ENCODE data around the gene KATNAL1.

Gene KATNAL1

GRCh38 chr13:30333616-30334015 lies 26.3 kb upstream of the KATNAL1 start:
- DNase-seq, result no peak

DNA sequence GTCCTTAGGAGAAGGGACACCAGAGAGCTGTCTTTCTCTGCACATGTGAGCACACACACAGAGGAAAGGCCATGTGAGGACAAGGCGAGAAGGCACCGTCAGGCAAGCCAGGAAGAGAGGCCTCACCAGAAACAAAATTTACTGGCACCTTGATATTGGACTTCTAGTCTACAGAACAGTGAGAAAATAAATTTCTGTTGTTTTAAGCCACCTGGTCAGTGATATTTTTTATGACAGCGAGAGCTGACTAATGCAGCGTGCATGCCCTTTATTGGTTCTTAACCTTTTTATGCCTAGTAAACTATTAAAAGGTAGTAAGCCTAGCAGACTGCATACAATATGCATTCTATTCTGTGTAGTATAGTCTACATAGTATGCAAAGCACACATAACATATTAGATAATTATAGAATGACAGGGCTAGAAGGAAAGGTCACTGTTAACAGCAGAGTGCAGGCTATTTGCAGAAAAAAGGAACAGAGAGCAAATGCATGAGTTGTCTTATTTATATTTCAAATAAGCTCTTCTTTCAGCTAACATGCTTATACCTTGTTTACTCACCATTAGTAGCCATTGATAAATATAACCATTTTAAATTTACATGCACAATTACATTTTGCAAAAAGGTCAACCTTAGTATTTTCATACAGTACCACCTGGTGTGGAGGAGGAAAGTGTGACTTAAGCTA lies 25.2 kb upstream of the KATNAL1 start:
- DNase-seq, result no peak

DNA sequence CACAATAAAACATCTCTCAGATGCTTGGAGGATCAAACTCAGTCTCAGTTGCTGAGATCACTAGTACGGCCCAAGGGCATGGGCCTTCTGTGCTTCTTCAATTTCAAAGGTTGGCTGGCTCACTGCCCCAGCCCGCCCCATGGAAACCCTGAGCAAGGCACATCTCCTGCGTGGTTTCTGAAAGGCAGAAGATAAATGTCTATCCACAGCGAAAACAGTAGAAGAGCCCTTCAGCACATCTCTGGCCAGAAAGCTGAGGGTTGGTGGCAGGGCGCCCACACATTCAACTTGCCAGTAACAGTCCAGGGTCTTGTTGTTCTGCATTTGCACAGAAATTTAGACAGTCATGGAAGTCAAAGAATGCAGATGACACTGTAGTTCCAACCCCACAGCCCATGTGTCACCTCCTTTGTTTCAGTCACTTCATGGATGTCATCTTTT lies 24.0 kb upstream of the KATNAL1 start:
- peak in 1 of 58 donors; percentile 18 for DNase-seq

GRCh38 chr13:30329009-30329585 lies 21.7 kb upstream of the KATNAL1 start:
- no peak for DNase-seq

DNA sequence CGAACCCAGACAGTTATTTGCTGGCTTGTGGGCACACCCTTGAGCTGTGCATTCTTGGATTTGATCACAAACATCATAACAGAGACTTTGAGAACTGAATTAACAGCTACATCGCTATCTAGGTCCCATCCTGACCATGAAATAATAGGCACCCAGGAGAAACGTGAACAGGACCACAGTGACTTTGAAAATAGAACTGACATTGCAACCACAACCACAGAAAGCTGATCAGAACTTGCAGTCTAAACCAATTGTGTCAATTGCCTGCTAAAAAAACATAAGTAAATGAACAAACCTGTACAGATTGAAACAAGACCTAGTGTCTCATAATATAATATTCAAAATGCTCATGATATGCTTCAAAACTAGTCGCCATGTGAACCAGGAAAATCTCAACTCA lies 18.3 kb upstream of the KATNAL1 start:
- no peak for DNase-seq

- DNase-seq, result no peak
Observed at GRCh38 chr13:30323524-30323923, 16.2 kb upstream of the KATNAL1 start.

DNA sequence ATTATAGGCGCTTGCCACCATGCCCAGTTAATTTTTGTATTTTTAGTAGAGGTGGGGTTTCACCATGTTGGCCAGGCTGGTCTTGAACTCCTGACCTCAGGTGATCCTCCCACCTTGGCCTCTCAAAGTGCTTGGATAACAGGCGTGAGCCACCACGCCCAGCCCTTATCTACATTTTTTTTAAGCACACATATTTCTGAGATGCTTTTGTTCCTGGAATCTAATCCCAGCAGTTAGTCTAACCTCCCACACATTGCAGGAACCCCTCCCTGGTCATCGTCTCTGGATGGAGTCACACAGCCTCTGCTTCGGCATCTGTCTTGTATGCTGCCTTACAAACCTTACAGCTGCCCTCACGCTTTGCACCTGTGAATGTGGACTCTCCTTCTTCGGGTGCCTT lies 15.1 kb upstream of the KATNAL1 start:
- no peak for DNase-seq

- no peak for DNase-seq
Observed at GRCh38 chr13:30321256-30321655, 13.9 kb upstream of the KATNAL1 start.

- peak in 13 of 58 donors; percentile 20 to 64 (median 32) for DNase-seq
Observed at GRCh38 chr13:30319655-30320054, 12.3 kb upstream of the KATNAL1 start.

GRCh38 chr13:30319130-30319529 lies 11.8 kb upstream of the KATNAL1 start:
- DNase-seq, result no peak

DNA sequence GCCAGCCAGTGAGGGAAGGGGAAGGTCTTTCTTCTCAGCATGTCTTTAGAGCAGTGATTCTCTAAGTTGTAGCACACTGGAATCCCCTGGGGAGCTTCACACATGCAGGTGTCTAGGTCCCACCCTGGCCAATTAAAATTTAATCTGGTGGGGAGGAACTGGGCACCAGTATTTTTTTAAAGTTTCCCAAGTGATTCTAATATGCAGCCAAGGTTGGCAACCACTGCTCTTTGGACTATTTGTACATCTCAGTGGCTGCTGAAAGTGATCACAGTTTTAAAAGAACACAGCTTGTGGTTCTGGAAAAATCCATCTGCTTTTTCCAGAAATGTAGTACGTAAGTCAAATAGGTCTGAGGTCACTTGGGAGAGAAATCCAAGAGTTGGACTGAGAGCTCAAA lies 10.7 kb upstream of the KATNAL1 start:
- DNase-seq, result no peak

DNA sequence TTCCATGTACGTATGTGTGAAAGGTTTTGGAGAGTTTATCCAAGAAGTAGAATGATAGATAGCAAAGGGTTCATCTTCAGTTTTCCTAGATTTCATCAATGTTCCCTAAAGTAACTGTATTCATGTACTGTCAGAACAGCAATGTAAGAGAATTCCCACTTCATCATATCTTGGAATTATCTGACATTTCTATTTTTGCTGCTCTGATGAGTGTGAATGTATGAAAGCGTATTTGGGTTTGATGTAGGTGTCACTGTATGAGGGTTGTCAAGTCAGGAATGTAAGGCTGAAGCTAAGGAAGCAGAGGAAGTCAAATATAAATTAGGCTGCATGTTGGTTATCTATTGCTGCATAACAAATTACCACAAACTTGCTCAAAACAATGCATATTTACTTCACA lies 7.2 kb upstream of the KATNAL1 start:
- DNase-seq, result no peak

GRCh38 chr13:30314069-30314468 lies 6.7 kb upstream of the KATNAL1 start:
- DNase-seq, result no peak

- no peak for DNase-seq
Observed at GRCh38 chr13:30313311-30313710, 6.0 kb upstream of the KATNAL1 start.

DNA sequence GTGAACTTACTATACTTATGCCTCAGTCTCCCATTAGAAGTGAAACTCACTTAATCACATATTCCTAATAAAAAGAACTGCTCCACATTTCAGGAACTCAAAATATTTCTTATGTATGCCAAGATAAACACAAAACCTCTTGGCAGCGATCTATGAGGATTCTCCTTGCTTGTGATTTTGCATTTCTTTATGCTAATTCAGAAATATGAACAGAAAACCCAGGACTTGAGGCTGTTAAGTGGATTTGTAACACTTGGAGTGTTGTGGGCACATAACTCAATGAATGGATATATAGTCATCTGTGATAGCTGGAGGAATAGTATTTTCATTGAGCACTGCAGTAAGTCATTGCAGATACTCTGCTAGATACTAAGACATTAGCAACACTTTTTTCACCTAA lies 5.6 kb upstream of the KATNAL1 start:
- DNase-seq, result no peak

GRCh38 chr13:30308548-30308947 lies 1.2 kb upstream of the KATNAL1 start:
- DNase-seq, result no peak

- DNase-seq, result no peak
Observed at GRCh38 chr13:30307971-30308290, 580 bp upstream of the KATNAL1 start.

DNA sequence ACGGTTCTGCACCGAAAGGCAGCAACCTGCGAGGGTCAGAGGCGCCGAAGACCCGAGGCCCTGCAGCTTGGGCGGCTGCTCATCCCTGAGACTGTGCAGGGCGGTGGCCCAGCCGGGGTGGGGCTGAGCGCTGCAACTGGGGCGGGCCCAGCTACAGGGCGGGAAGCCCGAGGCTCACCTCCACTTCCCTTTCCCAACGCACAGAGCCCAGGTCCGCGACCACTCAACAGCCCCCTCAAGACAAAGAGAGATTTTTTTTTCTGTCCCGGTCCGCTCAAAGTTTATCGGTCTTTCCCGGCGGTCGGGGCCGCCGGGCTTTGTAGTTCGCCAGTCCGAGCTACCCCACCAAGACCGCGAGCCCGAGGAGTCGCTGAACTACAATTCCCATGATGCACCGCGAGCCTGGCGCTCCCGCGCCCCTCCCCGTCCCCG lies 573 bp downstream of the KATNAL1 start:
- DNase-seq, result peak in 56 of 58 donors; percentile 42 to 96 (median 90)

- DNase-seq, result no peak
Observed at GRCh38 chr13:30305456-30305970, 1.8 kb downstream of the KATNAL1 start.

- DNase-seq, result no peak
Observed at GRCh38 chr13:30303269-30303668, 4.1 kb downstream of the KATNAL1 start.

- no peak for DNase-seq
Observed at GRCh38 chr13:30301827-30302226, 5.5 kb downstream of the KATNAL1 start.

GRCh38 chr13:30300596-30300995 lies 6.8 kb downstream of the KATNAL1 start:
- DNase-seq, result no peak

DNA sequence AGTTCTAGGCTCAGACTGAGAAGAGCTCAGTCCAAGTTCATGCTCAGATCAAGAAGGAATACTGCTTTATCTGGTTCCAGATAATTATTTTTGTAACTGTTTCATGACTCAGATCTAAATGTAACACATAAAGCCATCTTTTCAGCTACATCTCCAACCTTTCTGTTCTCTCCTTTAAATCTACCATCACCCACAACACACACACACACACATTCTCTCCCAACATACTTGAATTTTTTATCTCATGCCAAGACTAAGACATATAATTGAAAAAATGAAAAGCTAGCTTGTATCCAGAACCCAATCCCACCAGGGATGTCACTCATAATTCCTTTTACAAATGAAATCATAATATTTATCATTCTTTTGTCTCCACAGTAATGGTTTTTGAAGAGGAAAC lies 7.6 kb downstream of the KATNAL1 start:
- no peak for DNase-seq

Measured in anterior cingulate cortex (tissue), 58 donors.